Suprapubic skin (tissue), 4 donors: ENCODE data around the gene CASQ1. TPM values are rescaled to one million over a fixed set of nuclear protein-coding genes. Genes with fewer than 3 reads are reported as not detected.

Experiments used
- DNase-seq, 2 donors: peaks; one replicate each; pipeline ENCODE4 v3.0.0-alpha.2; 2019; ENCODE audit warnings: low spot score in 2 of 2
- H3K27ac ChIP-seq: fragments of 200-600 bp; sonication (generic); one replicate; pipeline ENCODE4 v1.5.1; 2019
- H3K27me3 ChIP-seq: fragments of 200-600 bp; sonication (generic); one replicate; pipeline ENCODE4 v1.5.1; 2019
- H3K36me3 ChIP-seq: fragments of 200-600 bp; sonication (generic); one replicate; pipeline ENCODE4 v1.5.1; 2019
- H3K4me1 ChIP-seq: fragments of 200-600 bp; sonication (generic); one replicate; pipeline ENCODE4 v1.5.1; 2019
- H3K4me3 ChIP-seq: fragments of 200-600 bp; sonication (generic); one replicate; pipeline ENCODE4 v1.5.1; 2019; ENCODE audit warnings: mild to moderate bottlenecking
- H3K9me3 ChIP-seq: fragments of 200-600 bp; sonication (generic); one replicate; pipeline ENCODE4 v1.5.1; 2019
- EP300 ChIP-seq: sonication (generic); formaldehyde crosslinking; IDR thresholded peaks from one replicate; pipeline ENCODE4 v1.6.1; 2017; ENCODE audit warnings: antibody characterized with exemption
- POLR2A ChIP-seq, 2 donors: fragments of 450-650 bp; IDR thresholded peaks; one replicate each; pipeline ENCODE4 v1.6.1; 2017; ENCODE audit warnings: antibody characterized with exemption in 2 of 2, mild to moderate bottlenecking in 2 of 2, moderate library complexity in 2 of 2
- POLR2AphosphoS5 ChIP-seq, 3 donors: sonication (generic); formaldehyde crosslinking; IDR thresholded peaks; one replicate each; pipeline ENCODE4 v1.6.1; 2017; ENCODE audit warnings: antibody characterized with exemption in 3 of 3
- WGBS: methylation state at CpG from one replicate; pipeline ENCODE4 v1.1.5; 2018; 5-methylcytosine and 5-hydroxymethylcytosine counted together
- total RNA-seq, 4 donors: library from RNA; depleted of rRNA; stranded (reverse); fragments of >200 nt; gene quantifications; one replicate each; pipeline ENCODE4 v1.1.0, GENCODE V29; 2016
- TF ChIP-seq, protein P1 (sequence below), 2 donors: fragments of 200-600 bp in 1 of 2; fragments of 450-650 bp in 1 of 2; sonication (generic) in 1 of 2; IDR thresholded peaks; one replicate each; pipeline ENCODE4 v1.5.1; 2016 to 2019; ENCODE audit warnings: antibody characterized with exemption in 2 of 2, mild to moderate bottlenecking in 1 of 2, moderate library complexity in 1 of 2

CASQ1 gene
- total RNA-seq, 4 donors from 2014 or later = not detected

DNA sequence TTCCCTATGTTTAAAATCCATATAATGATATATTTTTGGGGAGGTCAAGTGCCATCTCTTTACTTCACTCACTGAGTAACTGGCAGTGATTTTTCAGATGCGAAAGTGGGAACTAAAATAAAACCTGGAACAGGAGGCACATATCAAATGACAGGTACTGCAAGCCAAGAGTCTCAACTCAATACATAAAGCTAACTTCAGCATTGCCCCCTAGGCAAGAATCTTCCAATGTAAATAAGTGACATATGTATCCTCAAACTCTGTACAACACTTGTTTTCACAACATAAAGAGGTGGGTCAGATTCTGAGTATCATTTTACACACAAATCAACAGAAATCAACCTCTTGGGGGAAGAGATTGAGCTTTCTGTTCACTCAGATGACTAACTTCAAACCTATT is 53.8 kb downstream of the CASQ1 start:
- Histone ChIP-seq H3K36me3 (peaks cover 40% of the 10 kb centered on the region), H3K4me1 (no peaks in the 10 kb centered on the region), H3K27ac (no peak overlapping the region), H3K9me3 (no peaks in the 10 kb centered on the region), H3K4me3 (no peak overlapping the region), H3K27me3 (no peaks in the 10 kb centered on the region)
- TF ChIP-seq POLR2AphosphoS5 (IDR thresholded peaks at IDR 0.05) (no peak), EP300 (no peak), POLR2A (IDR thresholded peaks at IDR 0.05) (no peak)
- TF ChIP-seq, protein P1, sequence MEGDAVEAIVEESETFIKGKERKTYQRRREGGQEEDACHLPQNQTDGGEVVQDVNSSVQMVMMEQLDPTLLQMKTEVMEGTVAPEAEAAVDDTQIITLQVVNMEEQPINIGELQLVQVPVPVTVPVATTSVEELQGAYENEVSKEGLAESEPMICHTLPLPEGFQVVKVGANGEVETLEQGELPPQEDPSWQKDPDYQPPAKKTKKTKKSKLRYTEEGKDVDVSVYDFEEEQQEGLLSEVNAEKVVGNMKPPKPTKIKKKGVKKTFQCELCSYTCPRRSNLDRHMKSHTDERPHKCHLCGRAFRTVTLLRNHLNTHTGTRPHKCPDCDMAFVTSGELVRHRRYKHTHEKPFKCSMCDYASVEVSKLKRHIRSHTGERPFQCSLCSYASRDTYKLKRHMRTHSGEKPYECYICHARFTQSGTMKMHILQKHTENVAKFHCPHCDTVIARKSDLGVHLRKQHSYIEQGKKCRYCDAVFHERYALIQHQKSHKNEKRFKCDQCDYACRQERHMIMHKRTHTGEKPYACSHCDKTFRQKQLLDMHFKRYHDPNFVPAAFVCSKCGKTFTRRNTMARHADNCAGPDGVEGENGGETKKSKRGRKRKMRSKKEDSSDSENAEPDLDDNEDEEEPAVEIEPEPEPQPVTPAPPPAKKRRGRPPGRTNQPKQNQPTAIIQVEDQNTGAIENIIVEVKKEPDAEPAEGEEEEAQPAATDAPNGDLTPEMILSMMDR (IDR thresholded peaks at IDR 0.05) = no peak
- 70% methylated on average over 1 of the region's 1 CpG for WGBS
- DNase-seq = no peak

DNA sequence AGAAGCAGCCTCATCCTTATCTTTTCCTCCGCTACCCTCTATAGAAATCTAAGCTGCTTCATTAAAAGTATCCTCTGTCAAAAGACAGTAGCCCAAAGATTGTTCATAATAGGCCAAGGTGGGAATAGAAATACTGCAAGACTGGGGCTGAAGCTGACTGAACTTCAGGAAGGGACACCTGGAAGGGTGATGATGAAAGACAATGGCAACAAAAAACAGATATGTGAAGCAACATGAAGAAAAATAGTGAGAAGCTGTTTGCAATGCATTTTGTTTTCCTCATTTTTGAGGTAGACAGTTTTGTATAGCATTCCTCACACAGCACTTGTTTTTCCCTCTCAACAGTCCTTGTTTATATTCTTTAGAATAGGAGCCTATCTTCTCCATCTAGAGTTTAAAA is 55.1 kb downstream of the CASQ1 start:
- TF ChIP-seq POLR2A (IDR thresholded peaks at IDR 0.05) (no peak), POLR2AphosphoS5 (IDR thresholded peaks at IDR 0.05) (no peak), EP300 (no peak)
- TF ChIP-seq, protein P1 (IDR thresholded peaks at IDR 0.05) = no peak

DNA sequence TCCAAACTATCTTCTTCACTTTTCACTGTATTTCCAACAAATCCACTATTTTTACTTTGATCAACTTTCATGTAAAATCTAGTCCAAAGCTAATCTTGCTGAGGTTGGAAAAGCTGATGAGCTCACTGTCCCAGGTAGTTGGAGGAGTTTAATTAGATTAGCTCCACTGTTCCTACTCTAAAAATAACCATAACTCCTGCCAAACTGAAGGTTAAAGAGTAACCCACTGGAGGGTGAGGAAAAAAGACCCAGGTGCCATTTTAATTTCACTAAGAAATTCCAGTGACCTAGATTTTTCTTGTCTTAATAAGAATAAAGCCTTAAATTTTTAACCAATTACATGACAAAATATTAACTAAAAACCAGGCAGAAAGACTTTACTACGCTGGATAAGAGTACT is 56.7 kb downstream of the CASQ1 start:
- H3K4me1 ChIP-seq = peaks cover 11% of the 10 kb centered on the region
- WGBS = 95% methylated on average over 1 of the region's 1 CpG
- H3K27me3 ChIP-seq = no peaks in the 10 kb centered on the region
- H3K9me3 ChIP-seq = no peaks in the 10 kb centered on the region
- H3K36me3 ChIP-seq = peaks cover 19% of the 10 kb centered on the region
- no peak overlapping the region for H3K27ac ChIP-seq
- no peak for DNase-seq
- H3K4me3 ChIP-seq = no peak overlapping the region
- no peak for TF ChIP-seq POLR2A (IDR thresholded peaks at IDR 0.05)
- no peak for TF ChIP-seq POLR2AphosphoS5 (IDR thresholded peaks at IDR 0.05)
- no peak for TF ChIP-seq EP300
- TF ChIP-seq, protein P1 (IDR thresholded peaks at IDR 0.05) = no peak

More for the DNA sequence above, 55.1 kb downstream of the CASQ1 start:
- Histone ChIP-seq H3K9me3 (no peaks in the 10 kb centered on the region), H3K27me3 (no peaks in the 10 kb centered on the region), H3K27ac (no peak overlapping the region), H3K36me3 (peaks cover 30% of the 10 kb centered on the region), H3K4me3 (no peak overlapping the region), H3K4me1 (no peaks in the 10 kb centered on the region)
- no peak for DNase-seq
- WGBS = 96% methylated on average over 1 of the region's 1 CpG

DNA sequence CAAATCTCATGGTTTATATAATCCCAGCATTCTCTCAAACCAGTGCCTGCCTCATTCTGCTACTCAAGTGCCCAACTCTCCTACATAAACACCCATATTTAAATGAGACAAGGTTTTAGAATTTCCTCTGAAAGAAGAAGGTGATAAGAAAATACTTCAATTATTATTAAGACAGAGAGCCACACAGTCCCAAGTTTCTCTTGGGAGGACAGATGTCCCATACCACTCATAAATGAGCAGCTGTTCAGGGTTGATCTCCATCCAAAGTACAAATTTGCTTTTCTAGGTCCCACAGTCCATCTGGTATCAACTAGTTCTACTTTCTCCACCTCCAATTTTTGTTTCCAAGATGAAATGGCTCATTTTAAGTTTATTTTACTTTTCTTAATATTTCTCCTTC is 60.6 kb downstream of the CASQ1 start:
- H3K4me3 ChIP-seq = no peak overlapping the region
- H3K27ac ChIP-seq = no peak overlapping the region
- H3K4me1 ChIP-seq = peaks cover 11% of the 10 kb centered on the region
- TF ChIP-seq POLR2A (IDR thresholded peaks at IDR 0.05) = no peak
- TF ChIP-seq EP300 = no peak
- no peak for TF ChIP-seq POLR2AphosphoS5 (IDR thresholded peaks at IDR 0.05)
- TF ChIP-seq, protein P1 (IDR thresholded peaks at IDR 0.05) = no peak
- no peaks in the 10 kb centered on the region for H3K9me3 ChIP-seq
- no peak for DNase-seq
- H3K27me3 ChIP-seq = no peaks in the 10 kb centered on the region
- H3K36me3 ChIP-seq = peaks cover 4% of the 10 kb centered on the region

Other genes with a start within 250 kb of the CASQ1 start
- gene IGSF9, start 245.0 kb upstream of the CASQ1 start, total RNA-seq = 10 to 100 TPM; 26.1 to 44.1 (median 28.4) TPM
- gene SLAMF9, start 236.3 kb upstream of the CASQ1 start, total RNA-seq = not detected
- gene PIGM, start 158.6 kb upstream of the CASQ1 start, total RNA-seq = 1 to 10 TPM; 3.3 to 6.5 (median 4.8) TPM
- gene KCNJ10, start 120.4 kb upstream of the CASQ1 start, total RNA-seq = not detected
- under 1 TPM in 1 of 4 donors, not detected in 3; 0.13 TPM for gene KCNJ9, start 109.0 kb upstream of the CASQ1 start, total RNA-seq
- 10 to 100 TPM; 44.1 to 90.5 (median 50.8) TPM for gene IGSF8, start 92.0 kb upstream of the CASQ1 start, total RNA-seq
- gene ATP1A2, start 74.8 kb upstream of the CASQ1 start, total RNA-seq = 1 to 10 TPM; 4.2 to 6.9 (median 4.8) TPM
- gene ATP1A4, start 39.0 kb upstream of the CASQ1 start, total RNA-seq = not detected
- 10 to 100 TPM; 51.0 to 82.6 (median 61.5) TPM for gene PEA15, start 14.8 kb downstream of the CASQ1 start, total RNA-seq
- gene DCAF8, start 72.0 kb downstream of the CASQ1 start, total RNA-seq = 100 to 1,000 TPM in 3 of 4 donors, 10 to 100 TPM in 1; 98.3 to 402 (median 125) TPM
- 10 to 100 TPM; 36.3 to 47.3 (median 45.0) TPM for gene PEX19, start 94.6 kb downstream of the CASQ1 start, total RNA-seq
- 10 to 100 TPM; 62.5 to 92.9 (median 87.2) TPM for gene COPA, start 152.7 kb downstream of the CASQ1 start, total RNA-seq
- 10 to 100 TPM; 53.4 to 94.1 (median 71.1) TPM for gene NCSTN, start 152.8 kb downstream of the CASQ1 start, total RNA-seq
- under 1 TPM in 1 of 4 donors, not detected in 3; 0.39 TPM for gene NHLH1, start 176.5 kb downstream of the CASQ1 start, total RNA-seq
- 10 to 100 TPM; 18.7 to 39.7 (median 28.1) TPM for gene VANGL2, start 210.0 kb downstream of the CASQ1 start, total RNA-seq